ENCODE data around the gene MPPED2. TPM values are rescaled to one million over a fixed set of nuclear protein-coding genes. Genes with fewer than 3 reads are reported as not detected.

The MPPED2 gene
- total and polyA plus RNA-seq, 8 donors: 0.12 to 10.3 (median 2.5) TPM

GRCh38 chr11:30414806-30415205 is 171.3 kb downstream of the MPPED2 start:
- no peak for DNase-seq
- Histone ChIP-seq H3K27ac (no peak overlapping the region), H3K4me1 (no peaks in the 10 kb centered on the region), H3K4me3 (no peak overlapping the region), H3K9me3 (no peaks in the 10 kb centered on the region), H3K36me3 (no peaks in the 10 kb centered on the region), H3K27me3 (no peaks in the 10 kb centered on the region)
- no peak for TF ChIP-seq CTCF (IDR thresholded peaks at IDR 0.05)
- no peak for TF ChIP-seq EP300 (IDR thresholded peaks at IDR 0.05)
- TF ChIP-seq POLR2A (IDR thresholded peaks at IDR 0.05): no peak
- TF ChIP-seq POLR2AphosphoS5 (IDR thresholded peaks at IDR 0.05): no peak
- intact Hi-C loops (cut with DNase I; ENCODE audit: low total_unique reads): no loop called here
- WGBS, 5 donors: 90 to 95% (median 92%) methylated on average over 6 of the region's 6 CpGs

GRCh38 chr11:30414244-30414643 is 171.9 kb downstream of the MPPED2 start:
- intact Hi-C loops (cut with DNase I; ENCODE audit: low total_unique reads): no loop called here
- H3K27ac ChIP-seq: no peak overlapping the region
- H3K36me3 ChIP-seq: no peaks in the 10 kb centered on the region
- TF ChIP-seq CTCF (IDR thresholded peaks at IDR 0.05) (no peak), EP300 (IDR thresholded peaks at IDR 0.05) (no peak), POLR2A (IDR thresholded peaks at IDR 0.05) (no peak), POLR2AphosphoS5 (IDR thresholded peaks at IDR 0.05) (no peak)
- no peaks in the 10 kb centered on the region for H3K9me3 ChIP-seq
- H3K4me3 ChIP-seq: no peak overlapping the region
- DNase-seq: no peak
- no peaks in the 10 kb centered on the region for H3K27me3 ChIP-seq
- H3K4me1 ChIP-seq: no peaks in the 10 kb centered on the region
- 84 to 90% (median 84%) methylated on average over 5 of the region's 5 CpGs for WGBS, 5 donors

GRCh38 chr11:30412509-30412908 is 173.6 kb downstream of the MPPED2 start:
- intact Hi-C loops (cut with DNase I; ENCODE audit: low total_unique reads): no loop called here
- WGBS, 5 donors: 53 to 64% (median 60%) methylated on average over 2 of the region's 2 CpGs

GRCh38 chr11:30411383-30411782 is 174.8 kb downstream of the MPPED2 start:
- 71 to 80% (median 77%) methylated on average over 7 of the region's 7 CpGs for WGBS, 5 donors
- H3K27ac ChIP-seq: no peak overlapping the region
- intact Hi-C loops (cut with DNase I; ENCODE audit: low total_unique reads): no loop called here
- TF ChIP-seq CTCF (IDR thresholded peaks at IDR 0.05): no peak
- no peak for TF ChIP-seq EP300 (IDR thresholded peaks at IDR 0.05)
- TF ChIP-seq POLR2A (IDR thresholded peaks at IDR 0.05): no peak
- no peak for TF ChIP-seq POLR2AphosphoS5 (IDR thresholded peaks at IDR 0.05)
- H3K27me3 ChIP-seq: no peaks in the 10 kb centered on the region
- no peaks in the 10 kb centered on the region for H3K9me3 ChIP-seq
- no peaks in the 10 kb centered on the region for H3K36me3 ChIP-seq
- H3K4me1 ChIP-seq: no peaks in the 10 kb centered on the region
- no peak overlapping the region for H3K4me3 ChIP-seq
- DNase-seq: no peak

More at GRCh38 chr11:30412509-30412908, 173.6 kb downstream of the MPPED2 start:
- no peaks in the 10 kb centered on the region for H3K36me3 ChIP-seq
- H3K9me3 ChIP-seq: no peaks in the 10 kb centered on the region
- no peak for DNase-seq
- H3K27me3 ChIP-seq: no peaks in the 10 kb centered on the region
- TF ChIP-seq CTCF (IDR thresholded peaks at IDR 0.05) (no peak), EP300 (IDR thresholded peaks at IDR 0.05) (no peak), POLR2A (IDR thresholded peaks at IDR 0.05) (no peak), POLR2AphosphoS5 (IDR thresholded peaks at IDR 0.05) (no peak)
- no peak overlapping the region for H3K4me3 ChIP-seq
- no peaks in the 10 kb centered on the region for H3K4me1 ChIP-seq
- H3K27ac ChIP-seq: no peak overlapping the region

Data from stomach (tissue), 9 donors.